Loucy (cell line): Measurements from ENCODE around the gene PROB1.

ENCODE experiments used
- H2AFZ ChIP-seq: fragments of 200-600 bp; sonication (generic); 2 replicates; pipeline ENCODE4 v1.6.0; 2016; ENCODE audit warnings: antibody characterized with exemption, mild to moderate bottlenecking, low read length, moderate library complexity
- H3F3A ChIP-seq: fragments of 200-600 bp; 2 replicates; pipeline ENCODE4 v1.6.0; 2016; ENCODE audit warnings: antibody characterized with exemption, low read depth, mild to moderate bottlenecking
- H3K27me3 ChIP-seq: fragments of 200-600 bp; sonication (generic); 2 replicates; pipeline ENCODE4 v1.6.1; 2014; ENCODE audit warnings: low read length, mild to moderate bottlenecking; ENCODE audit not compliant: insufficient read depth, poor library complexity, severe bottlenecking
- H3K36me3 ChIP-seq: fragments of 200-600 bp; sonication (generic); 2 replicates; pipeline ENCODE4 v1.6.1; 2016; ENCODE audit warnings: low read length; ENCODE audit not compliant: insufficient read depth
- H3K4me1 ChIP-seq: fragments of 200-600 bp; sonication (generic); 2 replicates; pipeline ENCODE4 v1.5.1; 2014; ENCODE audit warnings: low read length, mild to moderate bottlenecking; ENCODE audit not compliant: insufficient read depth, poor library complexity, severe bottlenecking
- H3K4me2 ChIP-seq: fragments of 200-600 bp; sonication (generic); 2 replicates; pipeline ENCODE4 v1.6.0; 2014; ENCODE audit warnings: antibody characterized with exemption, low read length, low read depth, mild to moderate bottlenecking; ENCODE audit not compliant: poor library complexity, severe bottlenecking
- H3K4me3 ChIP-seq: fragments of 200-600 bp; sonication (generic); 2 replicates; pipeline ENCODE4 v1.5.1; 2014; ENCODE audit warnings: low read length, mild to moderate bottlenecking, mixed read lengths; ENCODE audit not compliant: poor library complexity, severe bottlenecking
- H3K79me2 ChIP-seq: fragments of 200-600 bp; sonication (generic); 2 replicates; pipeline ENCODE4 v1.6.1; 2014; ENCODE audit warnings: low read length; ENCODE audit not compliant: insufficient read depth
- H3K9ac ChIP-seq: fragments of 200-600 bp; sonication (generic); 2 replicates; pipeline ENCODE4 v1.6.0; 2014; ENCODE audit warnings: mild to moderate bottlenecking, low read depth, low read length, moderate library complexity; ENCODE audit not compliant: poor library complexity, severe bottlenecking
- H3K9me2 ChIP-seq: fragments of 200-600 bp; sonication (generic); replicated peaks from 2 replicates; pipeline ENCODE4 v1.6.1; 2016; ENCODE audit warnings: low read depth, low read length, mixed read lengths
- H3K9me3 ChIP-seq: fragments of 200-600 bp; sonication (generic); 2 replicates; pipeline ENCODE4 v1.6.1; 2014; ENCODE audit warnings: mild to moderate bottlenecking, antibody characterized with exemption, low read length, low read depth; ENCODE audit not compliant: insufficient read depth
- H4K20me1 ChIP-seq: fragments of 200-600 bp; sonication (generic); 2 replicates; pipeline ENCODE4 v1.6.0; 2014; ENCODE audit warnings: antibody characterized with exemption, low read length, mild to moderate bottlenecking; ENCODE audit not compliant: insufficient read depth, poor library complexity, severe bottlenecking
- CTCF ChIP-seq: fragments of 200-600 bp; sonication (generic); conservative IDR thresholded peaks from 2 replicates; pipeline ENCODE4 v1.5.1; 2014; ENCODE audit warnings: mild to moderate bottlenecking, antibody characterized with exemption, low read length
- EZH2phosphoT487 ChIP-seq: fragments of 200-600 bp; IDR thresholded peaks from 2 replicates; pipeline ENCODE4 v1.6.1; 2018; ENCODE audit warnings: antibody characterized with exemption, mild to moderate bottlenecking, moderate library complexity, borderline replicate concordance

PROB1 gene

DNA sequence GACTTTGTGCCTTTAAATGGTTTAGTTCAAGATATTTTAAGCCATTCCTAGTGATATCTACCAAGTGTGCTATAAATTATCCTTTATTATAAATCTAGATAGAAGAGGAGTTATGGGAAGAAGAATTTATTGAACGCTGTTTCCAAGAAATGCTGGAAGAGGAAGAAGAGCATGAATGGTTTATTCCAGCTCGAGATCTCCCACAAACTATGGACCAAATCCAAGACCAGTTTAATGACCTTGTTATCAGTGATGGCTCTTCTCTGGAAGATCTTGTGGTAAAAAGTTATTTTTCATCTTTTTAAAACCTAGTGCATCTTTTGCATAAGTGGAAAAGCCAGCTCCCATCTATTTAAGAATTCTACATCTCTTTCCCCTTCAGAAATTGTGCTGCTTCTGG, 30.4 kb downstream of the PROB1 start:
- Histone ChIP-seq H3F3A (no peaks in the 10 kb centered on the region), H3K9me2 (no peaks in the 10 kb centered on the region), H3K4me1 (no peaks in the 10 kb centered on the region), H2AFZ (no peak overlapping the region), H4K20me1 (peaks cover 30% of the 10 kb centered on the region), H3K4me3 (no peak overlapping the region), H3K9ac (no peak overlapping the region), H3K4me2 (no peak overlapping the region), H3K36me3 (peaks cover 56% of the 10 kb centered on the region; the same call in 1 of the 2 replicates), H3K27me3 (no peaks in the 10 kb centered on the region), H3K9me3 (no peaks in the 10 kb centered on the region), H3K79me2 (peaks cover 42% of the 10 kb centered on the region)
- TF ChIP-seq EZH2phosphoT487 (no peak), CTCF (no peak)

GRCh38 chr5:139363937-139364336, 31.0 kb downstream of the PROB1 start:
- Histone ChIP-seq H3K9me2 (no peaks in the 10 kb centered on the region), H3K4me3 (no peak overlapping the region), H3K9me3 (no peaks in the 10 kb centered on the region), H4K20me1 (peaks cover 35% of the 10 kb centered on the region), H3K36me3 (peaks cover 52% of the 10 kb centered on the region; the same call in 1 of the 2 replicates), H3K79me2 (peaks cover 47% of the 10 kb centered on the region), H3K4me2 (no peak overlapping the region), H3K4me1 (no peaks in the 10 kb centered on the region), H3K27me3 (no peaks in the 10 kb centered on the region), H3K9ac (no peak overlapping the region), H3F3A (no peaks in the 10 kb centered on the region), H2AFZ (no peak overlapping the region)
- TF ChIP-seq CTCF (no peak), EZH2phosphoT487 (no peak)

- no peak for TF ChIP-seq CTCF
- no peak for TF ChIP-seq EZH2phosphoT487
- Histone ChIP-seq H3K27me3 (no peaks in the 10 kb centered on the region), H3K9me3 (no peaks in the 10 kb centered on the region), H3K4me1 (no peaks in the 10 kb centered on the region), H4K20me1 (peaks cover 55% of the 10 kb centered on the region), H2AFZ (no peak overlapping the region), H3K9ac (no peak overlapping the region), H3F3A (no peaks in the 10 kb centered on the region), H3K79me2 (peaks cover 67% of the 10 kb centered on the region), H3K36me3 (peaks cover 51% of the 10 kb centered on the region), H3K4me2 (no peak overlapping the region), H3K9me2 (no peaks in the 10 kb centered on the region), H3K4me3 (no peak overlapping the region)
Observed at GRCh38 chr5:139361835-139362429, 33.0 kb downstream of the PROB1 start.
